A673 (cell line): ENCODE data around the gene LMO4. TPM values are rescaled to one million over a fixed set of nuclear protein-coding genes. Genes with fewer than 3 reads are reported as not detected.

Experiments
- BruUV-seq: library from RNA; stranded (reverse); fragments of 400-500 nt; replicated peaks from 2 replicates; lab custom pipeline; 2021; lab: Mats Ljungman, UMichigan
- CTCF ChIA-PET: fragments of 300-600 bp; sonication (Branson Sonifier 250); formaldehyde crosslinking; loops from one replicate; lab custom pipeline; 2022; ENCODE audit warnings: antibody characterized with exemption; lab: Charles Lee
- POLR2A ChIA-PET: fragments of 300-600 bp; sonication (Branson Sonifier 250); formaldehyde crosslinking; loops from one replicate; lab custom pipeline; 2022; ENCODE audit warnings: antibody characterized with exemption; ENCODE audit not compliant: low non-redundant PET; lab: Charles Lee
- DNase-seq: peaks from one replicate; pipeline ENCODE4 v3.0.0-alpha.2; 2015; ENCODE audit warnings: low spot score
- H3K27ac ChIP-seq: fragments of 200-600 bp; sonication (generic); 2 replicates; pipeline ENCODE4 v1.5.1; 2016; ENCODE audit warnings: mixed run types, low read depth, mild to moderate bottlenecking, mixed read lengths, antibody characterized with exemption, low read length; ENCODE audit not compliant: poor library complexity, severe bottlenecking
- H3K27me3 ChIP-seq: fragments of 200-600 bp; sonication (generic); replicated peaks from 2 replicates; pipeline ENCODE4 v1.6.1; 2017; ENCODE audit warnings: mixed run types, low read depth, mild to moderate bottlenecking, mixed read lengths, antibody characterized with exemption, low read length; ENCODE audit not compliant: insufficient read depth, poor library complexity
- H3K36me3 ChIP-seq: fragments of 200-600 bp; sonication (generic); 2 replicates; pipeline ENCODE4 v1.6.1; 2016; ENCODE audit warnings: mixed run types, mild to moderate bottlenecking, mixed read lengths, antibody characterized with exemption, low read length; ENCODE audit not compliant: insufficient read depth, poor library complexity, severe bottlenecking
- H3K4me1 ChIP-seq: fragments of 200-600 bp; sonication (generic); 2 replicates; pipeline ENCODE4 v1.6.1; 2017; ENCODE audit warnings: mixed run types, mild to moderate bottlenecking, mixed read lengths, antibody characterized with exemption, low read length; ENCODE audit not compliant: insufficient read depth, poor library complexity, severe bottlenecking
- H3K4me3 ChIP-seq: fragments of 200-600 bp; sonication (generic); 2 replicates; pipeline ENCODE4 v1.5.1; 2016; ENCODE audit warnings: low read depth, mixed run types, mild to moderate bottlenecking, mixed read lengths, low read length; ENCODE audit not compliant: poor library complexity, severe bottlenecking
- H3K9me3 ChIP-seq: fragments of 200-600 bp; sonication (generic); 2 replicates; pipeline ENCODE4 v1.6.1; 2016; ENCODE audit warnings: mixed run types, low read depth, mild to moderate bottlenecking, mixed read lengths, antibody characterized with exemption, low read length; ENCODE audit not compliant: poor library complexity, severe bottlenecking
- CTCF ChIP-seq: fragments of 300-800, 200-600 bp; sonication (generic); conservative IDR thresholded peaks from 2 replicates; pipeline ENCODE4 v1.5.1; 2017; ENCODE audit warnings: low read depth, mild to moderate bottlenecking, antibody characterized with exemption, low read length, moderate library complexity, mixed read lengths
- EZH2 ChIP-seq: fragments of 200-600 bp; sonication (generic); IDR thresholded peaks from 2 replicates; pipeline ENCODE4 v1.6.1; 2017; ENCODE audit warnings: borderline replicate concordance, low read depth, mild to moderate bottlenecking, mixed read lengths, antibody characterized with exemption, low read length; ENCODE audit not compliant: poor library complexity, severe bottlenecking
- intact Hi-C: fragments of 100-400 bp; cut with micrococcal nuclease; formaldehyde crosslinking; loops from one replicate; pipeline ENCODE4 v1.10.0; 2022; ENCODE audit not compliant: unreplicated experiment
- total RNA-seq: library from RNA; stranded (reverse); gene quantifications from 2 replicates; pipeline ENCODE4 v1.2.3, GENCODE V29; 2021

The LMO4 gene
- total RNA-seq, 1 experiment from 2014 or later: 32.2 TPM

GRCh38 chr1:87305762-87306161 lies 22.9 kb upstream of the LMO4 start:
- Histone ChIP-seq H3K36me3 (no peaks in the 10 kb centered on the region), H3K4me3 (no peak overlapping the region), H3K27ac (no peak overlapping the region), H3K9me3 (no peaks in the 10 kb centered on the region), H3K4me1 (no peaks in the 10 kb centered on the region), H3K27me3 (peaks cover 3% of the 10 kb centered on the region)
- no peak for TF ChIP-seq EZH2
- no peak for TF ChIP-seq CTCF
- no TSS peak for BruUV-seq
- CTCF ChIA-PET: no interaction called here
- no peak for DNase-seq
- intact Hi-C loops: no loop called here
- POLR2A ChIA-PET: no interaction called here

GRCh38 chr1:87307306-87307705 lies 21.4 kb upstream of the LMO4 start:
- DNase-seq: no peak
- TF ChIP-seq EZH2 (no peak), CTCF (no peak)
- Histone ChIP-seq H3K36me3 (no peaks in the 10 kb centered on the region), H3K9me3 (no peaks in the 10 kb centered on the region), H3K27ac (no peak overlapping the region), H3K4me3 (no peak overlapping the region), H3K4me1 (no peaks in the 10 kb centered on the region), H3K27me3 (peaks cover 3% of the 10 kb centered on the region)
- ChIA-PET POLR2A (no interaction called here), CTCF (no interaction called here)
- intact Hi-C loops: no loop called here
- BruUV-seq: no TSS peak

- DNase-seq: no peak
- Histone ChIP-seq H3K4me3 (no peak overlapping the region), H3K27me3 (peaks cover 3% of the 10 kb centered on the region), H3K27ac (no peak overlapping the region), H3K36me3 (no peaks in the 10 kb centered on the region), H3K4me1 (no peaks in the 10 kb centered on the region), H3K9me3 (no peaks in the 10 kb centered on the region)
- POLR2A ChIA-PET: no interaction called here
- CTCF ChIA-PET: no interaction called here
- BruUV-seq: no TSS peak
- intact Hi-C loops: no loop called here
- TF ChIP-seq CTCF (no peak), EZH2 (no peak)
These were observed 20.7 kb upstream of the LMO4 start for GRCh38 chr1:87307931-87308330.
